H9 (cell line): ENCODE results near the gene PXDC1. TPM values are rescaled to one million over a fixed set of nuclear protein-coding genes. Genes with fewer than 3 reads are reported as not detected.

Experiments used
- DNase-seq: peaks from one replicate; pipeline ENCODE4 v3.0.0-alpha.2; 2017
- H2AFZ ChIP-seq: one replicate; pipeline ENCODE4 v1.6.1; 2013; ENCODE audit warnings: mild to moderate bottlenecking, low read length, control low read depth, moderate library complexity
- H2AK5ac ChIP-seq: 2 replicates; pipeline ENCODE4 v1.6.1; 2013; ENCODE audit warnings: low read length, control low read depth, mixed read lengths; ENCODE audit not compliant: insufficient read length
- H2BK120ac ChIP-seq: one replicate; pipeline ENCODE4 v1.6.1; 2013; ENCODE audit warnings: low read depth, mild to moderate bottlenecking, low read length, control low read depth, inconsistent platforms; ENCODE audit not compliant: poor library complexity, severe bottlenecking
- H2BK12ac ChIP-seq: 2 replicates; pipeline ENCODE4 v1.6.1; 2013; ENCODE audit warnings: low read length, control low read depth, mixed read lengths, low read depth; ENCODE audit not compliant: insufficient read length
- H2BK15ac ChIP-seq: 2 replicates; pipeline ENCODE4 v1.6.1; 2013; ENCODE audit warnings: low read depth, low read length, control low read depth
- H2BK20ac ChIP-seq: one replicate; pipeline ENCODE4 v1.6.1; 2013; ENCODE audit warnings: low read depth, mild to moderate bottlenecking, low read length, control low read depth, inconsistent platforms; ENCODE audit not compliant: poor library complexity, severe bottlenecking
- H2BK5ac ChIP-seq: 2 replicates; pipeline ENCODE4 v1.6.1; 2013; ENCODE audit warnings: low read length, control low read depth, mixed read lengths; ENCODE audit not compliant: insufficient read length
- H3K14ac ChIP-seq: 2 replicates; pipeline ENCODE4 v1.6.1; 2013; ENCODE audit warnings: low read length, control low read depth; ENCODE audit not compliant: insufficient read depth
- H3K18ac ChIP-seq: 2 replicates; pipeline ENCODE4 v1.6.1; 2013; ENCODE audit warnings: low read depth, mild to moderate bottlenecking, mixed read lengths, low read length, control low read depth; ENCODE audit not compliant: insufficient read length
- H3K23ac ChIP-seq: 2 replicates; pipeline ENCODE4 v1.6.1; 2013; ENCODE audit warnings: low read length, control low read depth, mixed read lengths, low read depth; ENCODE audit not compliant: insufficient read length
- H3K23me2 ChIP-seq: 2 replicates; pipeline ENCODE4 v1.6.1; 2013; ENCODE audit warnings: low read depth, mild to moderate bottlenecking, mixed read lengths, low read length, control low read depth; ENCODE audit not compliant: insufficient read length, poor library complexity, severe bottlenecking
- H3K27ac ChIP-seq: 2 replicates; pipeline ENCODE4 v1.5.1; 2013; ENCODE audit warnings: low read length, control low read depth, mixed read lengths, low read depth; ENCODE audit not compliant: insufficient read length
- H3K27me3 ChIP-seq: 2 replicates; pipeline ENCODE4 v1.6.1; 2013; ENCODE audit warnings: low read length, control low read depth, inconsistent platforms; ENCODE audit not compliant: insufficient read depth
- H3K4ac ChIP-seq: 2 replicates; pipeline ENCODE4 v1.6.1; 2013; ENCODE audit warnings: low read depth, mild to moderate bottlenecking, control low read depth, inconsistent platforms, low read length, moderate library complexity
- H3K4me1 ChIP-seq: 2 replicates; pipeline ENCODE4 v1.6.1; 2013; ENCODE audit warnings: low read length, control low read depth, inconsistent platforms; ENCODE audit not compliant: insufficient read depth
- H3K4me2 ChIP-seq: 2 replicates; pipeline ENCODE4 v1.6.1; 2013; ENCODE audit warnings: low read length, control low read depth, mixed read lengths; ENCODE audit not compliant: insufficient read length, insufficient read depth
- H3K56ac ChIP-seq: 2 replicates; pipeline ENCODE4 v1.6.1; 2013; ENCODE audit warnings: low read depth, mild to moderate bottlenecking, mixed read lengths, low read length, control low read depth; ENCODE audit not compliant: insufficient read length
- H3K79me1 ChIP-seq: 2 replicates; pipeline ENCODE4 v1.6.1; 2013; ENCODE audit warnings: low read depth, mild to moderate bottlenecking, moderate library complexity, low read length, control low read depth, inconsistent platforms; ENCODE audit not compliant: insufficient read depth, poor library complexity, severe bottlenecking
- H3K79me2 ChIP-seq: 2 replicates; pipeline ENCODE4 v1.6.1; 2013; ENCODE audit warnings: low read length, control low read depth, inconsistent platforms; ENCODE audit not compliant: insufficient read depth
- H3K9ac ChIP-seq: 2 replicates; pipeline ENCODE4 v1.6.1; 2013; ENCODE audit warnings: low read length, control low read depth, mixed read lengths; ENCODE audit not compliant: insufficient read length; ENCODE audit errors: extremely low read depth
- H3K9me3 ChIP-seq: one replicate; pipeline ENCODE4 v1.6.1; 2013; ENCODE audit warnings: low read depth, low read length, inconsistent platforms; ENCODE audit not compliant: control insufficient read depth
- H3T11ph ChIP-seq: one replicate; pipeline ENCODE4 v1.6.1; 2013; ENCODE audit warnings: mild to moderate bottlenecking, low read length, control low read depth, inconsistent platforms
- H4K20me1 ChIP-seq: one replicate; pipeline ENCODE4 v1.6.1; 2013; ENCODE audit not compliant: control insufficient read depth, insufficient read length, insufficient read depth
- H4K5ac ChIP-seq: 2 replicates; pipeline ENCODE4 v1.6.1; 2013; ENCODE audit warnings: low read depth, mild to moderate bottlenecking, mixed read lengths, low read length, control low read depth; ENCODE audit not compliant: insufficient read length
- H4K8ac ChIP-seq: replicated peaks from 2 replicates; pipeline ENCODE4 v1.6.1; 2013; ENCODE audit warnings: low read length, control low read depth, mixed read lengths, low read depth; ENCODE audit not compliant: insufficient read length
- H4K91ac ChIP-seq: 2 replicates; pipeline ENCODE4 v1.6.1; 2013; ENCODE audit warnings: low read depth, mild to moderate bottlenecking, moderate library complexity, mixed read lengths, low read length, control low read depth; ENCODE audit not compliant: insufficient read length
- H3K27ac Mint-ChIP-seq, 3 experiments: 2 replicates in 2 of 3; 3 replicates in 1 of 3; pipeline ENCODE4 v1.8.0; 2020 to 2021; ENCODE audit warnings: mixed read lengths in 3 of 3, mild to moderate bottlenecking in 1 of 3, moderate library complexity in 1 of 3
- H3K27me3 Mint-ChIP-seq: 2 replicates; pipeline ENCODE4 v1.8.0; 2021; ENCODE audit warnings: low read depth, mild to moderate bottlenecking, moderate library complexity, mixed read lengths
- H3K36me3 Mint-ChIP-seq, 3 experiments: 2 replicates in 2 of 3; 3 replicates in 1 of 3; pipeline ENCODE4 v1.8.0; 2020 to 2021; ENCODE audit warnings: low read depth in 3 of 3, mixed read lengths in 3 of 3; ENCODE audit not compliant: insufficient read depth in 1 of 3
- H3K4me1 Mint-ChIP-seq, 2 experiments: 2 replicates each; pipeline ENCODE4 v1.8.0; 2020; ENCODE audit warnings: mixed read lengths in 2 of 2
- H3K4me3 Mint-ChIP-seq, 2 experiments: 2 replicates in 1 of 2; 3 replicates in 1 of 2; pipeline ENCODE4 v1.8.0; 2020 to 2021; ENCODE audit warnings: mild to moderate bottlenecking in 2 of 2, mixed read lengths in 2 of 2, moderate library complexity in 1 of 2
- H3K9me3 Mint-ChIP-seq, 2 experiments: 2 replicates in 1 of 2; 3 replicates in 1 of 2; pipeline ENCODE4 v1.8.0; 2020; ENCODE audit warnings: mild to moderate bottlenecking in 2 of 2, mixed read lengths in 2 of 2, moderate library complexity in 1 of 2
- WGBS: extraction: QIAGEN DNeasy Blood & Tissue Kit; methylation state at CpG from one replicate; pipeline ENCODE4 v1.1.7; 2013; ENCODE audit warnings: missing lambda C conversion rate, low lambda C conversion rate, mixed read lengths; ENCODE audit not compliant: insufficient read length; ENCODE audit errors: extremely low coverage; 5-methylcytosine and 5-hydroxymethylcytosine counted together
- total RNA-seq: library from RNA; stranded (reverse); gene quantifications from 2 replicates; pipeline ENCODE4 v1.2.1, GENCODE V29; 2021
- TF ChIP-seq, protein P1 (sequence below): fragments of 200-600 bp; sonication (generic); conservative IDR thresholded peaks from 3 replicates; pipeline ENCODE4 v1.8.0; 2021; ENCODE audit warnings: antibody characterized with exemption, mild to moderate bottlenecking

PXDC1 gene
- total RNA-seq, 1 experiment from 2014 or later: 3.1 TPM

DNA sequence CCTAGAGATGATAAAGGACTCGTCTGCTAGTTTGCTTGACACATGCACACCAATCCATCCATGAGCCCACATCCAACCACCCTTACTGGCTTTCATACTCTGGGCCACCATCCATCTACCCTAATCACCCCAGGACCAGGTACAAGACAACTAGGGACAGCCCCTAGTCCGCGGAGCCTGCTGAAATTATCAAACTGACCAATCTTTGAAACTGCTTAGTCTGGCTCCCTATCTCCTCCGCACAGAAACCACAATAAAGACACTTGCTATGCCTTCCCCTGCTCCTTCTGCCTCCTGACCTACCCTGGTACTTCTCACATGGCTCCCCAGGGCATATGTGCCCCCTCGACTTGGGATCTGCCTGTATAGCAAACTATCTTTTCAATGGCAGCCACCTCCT is 33.1 kb downstream of the PXDC1 start:
- WGBS: no CpG with 5 or more reads among the region's 5 CpGs
- Mint-ChIP-seq H3K27ac (no peak overlapping the region), H3K27me3 (no peaks in the 10 kb centered on the region; the same call in 1 of the 2 replicates), H3K36me3 (peaks cover 0 to 6% (median 0%) of the 10 kb centered on the region in 3 experiments; a peak in 2 of 7 replicates), H3K4me1 (peaks cover 26 to 27% of the 10 kb centered on the region in 2 experiments), H3K4me3 (no peak overlapping the region), H3K9me3 (peaks cover 4% of the 10 kb centered on the region in 2 experiments; a peak in 3 of 5 replicates)
- H3K79me2 ChIP-seq: no peaks in the 10 kb centered on the region
- H3K27me3 ChIP-seq: no peaks in the 10 kb centered on the region
- H4K91ac ChIP-seq: no peak overlapping the region
- no peaks in the 10 kb centered on the region for H3K79me1 ChIP-seq
- no peak overlapping the region for H3K4me2 ChIP-seq
- DNase-seq: no peak
- H3K4me1 ChIP-seq: peaks cover 6% of the 10 kb centered on the region; the same call in 1 of the 2 replicates
- no peak overlapping the region for H2BK15ac ChIP-seq
- TF ChIP-seq, protein P1, sequence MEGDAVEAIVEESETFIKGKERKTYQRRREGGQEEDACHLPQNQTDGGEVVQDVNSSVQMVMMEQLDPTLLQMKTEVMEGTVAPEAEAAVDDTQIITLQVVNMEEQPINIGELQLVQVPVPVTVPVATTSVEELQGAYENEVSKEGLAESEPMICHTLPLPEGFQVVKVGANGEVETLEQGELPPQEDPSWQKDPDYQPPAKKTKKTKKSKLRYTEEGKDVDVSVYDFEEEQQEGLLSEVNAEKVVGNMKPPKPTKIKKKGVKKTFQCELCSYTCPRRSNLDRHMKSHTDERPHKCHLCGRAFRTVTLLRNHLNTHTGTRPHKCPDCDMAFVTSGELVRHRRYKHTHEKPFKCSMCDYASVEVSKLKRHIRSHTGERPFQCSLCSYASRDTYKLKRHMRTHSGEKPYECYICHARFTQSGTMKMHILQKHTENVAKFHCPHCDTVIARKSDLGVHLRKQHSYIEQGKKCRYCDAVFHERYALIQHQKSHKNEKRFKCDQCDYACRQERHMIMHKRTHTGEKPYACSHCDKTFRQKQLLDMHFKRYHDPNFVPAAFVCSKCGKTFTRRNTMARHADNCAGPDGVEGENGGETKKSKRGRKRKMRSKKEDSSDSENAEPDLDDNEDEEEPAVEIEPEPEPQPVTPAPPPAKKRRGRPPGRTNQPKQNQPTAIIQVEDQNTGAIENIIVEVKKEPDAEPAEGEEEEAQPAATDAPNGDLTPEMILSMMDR: no peak
- H3K23me2 ChIP-seq: no peaks in the 10 kb centered on the region
- H2AFZ ChIP-seq: no peak overlapping the region
- no peak overlapping the region for H3K9ac ChIP-seq
- H2BK12ac ChIP-seq: no peak overlapping the region
- H3K9me3 ChIP-seq: peaks cover 5% of the 10 kb centered on the region
- H4K8ac ChIP-seq: no peak overlapping the region
- no peak overlapping the region for H2BK5ac ChIP-seq
- no peak overlapping the region for H4K5ac ChIP-seq
- no peak overlapping the region for H3K27ac ChIP-seq
- H3K56ac ChIP-seq: no peak overlapping the region
- H3K18ac ChIP-seq: no peak overlapping the region
- H2BK20ac ChIP-seq: no peak overlapping the region
- H3K23ac ChIP-seq: no peak overlapping the region
- no peak overlapping the region for H3K4ac ChIP-seq
- H4K20me1 ChIP-seq: no peaks in the 10 kb centered on the region
- H3T11ph ChIP-seq: no peak overlapping the region
- H2AK5ac ChIP-seq: no peak overlapping the region
- H3K14ac ChIP-seq: no peak overlapping the region
- H2BK120ac ChIP-seq: no peak overlapping the region
